Measurements from ENCODE around the gene PRSS8. TPM values are rescaled to one million over a fixed set of nuclear protein-coding genes. Genes with fewer than 3 reads are reported as not detected.

The PRSS8 gene
- total RNA-seq, 1 donor from 2014 or later: 3.8 TPM

DNA sequence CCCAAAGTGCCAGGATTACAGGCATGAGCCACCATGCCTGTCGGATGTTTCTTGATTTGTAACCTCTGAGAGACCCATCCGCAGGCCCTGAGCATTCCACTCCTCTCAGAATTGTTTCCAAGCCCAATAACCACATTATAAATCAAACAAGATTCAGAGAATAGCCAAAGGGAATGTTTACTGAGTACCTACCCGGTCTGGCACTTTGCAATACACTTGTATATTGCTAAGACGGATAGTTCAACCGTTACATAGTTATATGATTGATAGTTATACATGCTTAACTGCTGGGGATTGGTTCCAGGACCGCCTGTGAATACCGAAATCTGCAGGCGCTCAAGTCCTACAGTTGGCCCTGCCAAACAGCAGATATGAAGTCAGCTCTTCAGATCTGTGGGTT is 21.1 kb downstream of the PRSS8 start:
- Mint-ChIP-seq H3K4me1 (ENCODE audit: unreplicated experiment) (peaks cover 18% of the 10 kb centered on the region), H3K36me3 (ENCODE audit: low read depth, unreplicated experiment) (peaks cover 29% of the 10 kb centered on the region), H3K9me3 (ENCODE audit: unreplicated experiment) (no peaks in the 10 kb centered on the region), H3K27ac (ENCODE audit: unreplicated experiment) (peak overlapping the region; percentile 83), H3K4me3 (ENCODE audit: unreplicated experiment) (no peak overlapping the region), H3K27me3 (ENCODE audit: unreplicated experiment) (peaks cover 22% of the 10 kb centered on the region)
- TF ChIP-seq, protein P1, sequence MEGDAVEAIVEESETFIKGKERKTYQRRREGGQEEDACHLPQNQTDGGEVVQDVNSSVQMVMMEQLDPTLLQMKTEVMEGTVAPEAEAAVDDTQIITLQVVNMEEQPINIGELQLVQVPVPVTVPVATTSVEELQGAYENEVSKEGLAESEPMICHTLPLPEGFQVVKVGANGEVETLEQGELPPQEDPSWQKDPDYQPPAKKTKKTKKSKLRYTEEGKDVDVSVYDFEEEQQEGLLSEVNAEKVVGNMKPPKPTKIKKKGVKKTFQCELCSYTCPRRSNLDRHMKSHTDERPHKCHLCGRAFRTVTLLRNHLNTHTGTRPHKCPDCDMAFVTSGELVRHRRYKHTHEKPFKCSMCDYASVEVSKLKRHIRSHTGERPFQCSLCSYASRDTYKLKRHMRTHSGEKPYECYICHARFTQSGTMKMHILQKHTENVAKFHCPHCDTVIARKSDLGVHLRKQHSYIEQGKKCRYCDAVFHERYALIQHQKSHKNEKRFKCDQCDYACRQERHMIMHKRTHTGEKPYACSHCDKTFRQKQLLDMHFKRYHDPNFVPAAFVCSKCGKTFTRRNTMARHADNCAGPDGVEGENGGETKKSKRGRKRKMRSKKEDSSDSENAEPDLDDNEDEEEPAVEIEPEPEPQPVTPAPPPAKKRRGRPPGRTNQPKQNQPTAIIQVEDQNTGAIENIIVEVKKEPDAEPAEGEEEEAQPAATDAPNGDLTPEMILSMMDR (IDR thresholded peaks at IDR 0.05; ENCODE audit: unreplicated experiment): no peak
- DNase-seq (ENCODE audit: low spot score): no peak

DNA sequence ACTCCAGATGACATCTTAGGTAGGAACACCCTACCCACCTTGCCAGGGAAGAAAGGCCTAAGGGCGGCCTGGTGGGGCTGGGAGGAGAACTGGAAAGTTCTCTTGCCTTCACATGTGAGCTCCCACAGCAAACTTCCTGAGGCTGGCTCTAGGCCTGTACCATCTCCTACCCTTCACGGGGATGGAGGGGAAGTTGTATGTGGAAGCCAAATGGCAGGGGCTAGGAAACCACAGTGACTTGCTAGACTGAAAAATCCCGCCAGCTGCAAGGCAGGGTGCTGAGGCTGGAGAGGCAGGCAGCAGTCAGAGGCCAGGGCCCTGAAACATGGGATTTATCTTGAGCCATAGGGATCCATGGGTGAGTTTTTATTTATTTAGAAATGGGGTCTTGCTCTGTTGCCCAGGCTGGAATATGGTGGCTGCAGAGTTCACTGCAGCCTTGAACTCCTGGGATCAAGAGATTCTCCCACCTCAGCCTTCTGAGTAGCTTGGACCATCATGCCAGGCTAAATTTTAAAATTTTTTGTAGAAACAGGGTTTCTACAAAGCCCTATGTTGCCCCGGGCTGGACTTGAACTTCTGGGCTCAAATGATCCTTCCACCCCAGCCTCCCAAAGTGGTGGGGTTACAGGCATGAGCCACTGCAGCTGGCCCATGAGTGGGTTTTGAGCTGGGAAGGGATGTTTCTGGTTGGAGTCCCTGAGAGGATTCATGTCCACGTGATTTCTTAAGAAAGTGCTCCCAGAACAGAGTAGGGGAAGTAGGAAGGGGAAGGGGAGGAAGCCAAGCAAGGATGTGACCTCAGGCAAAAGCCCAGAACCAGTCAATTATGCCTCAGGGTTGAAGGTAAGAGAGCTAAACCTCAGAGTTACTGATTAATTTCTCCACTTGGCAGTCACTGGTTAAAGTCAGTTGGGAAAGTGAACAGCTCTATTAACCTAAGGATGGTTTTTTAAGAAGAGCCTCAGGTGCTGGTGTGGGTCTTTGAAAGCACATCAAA is 22.1 kb downstream of the PRSS8 start:
- TF ChIP-seq, protein P1 (IDR thresholded peaks at IDR 0.05; ENCODE audit: unreplicated experiment): no peak
- DNase-seq (ENCODE audit: low spot score): no peak
- Mint-ChIP-seq H3K9me3 (ENCODE audit: unreplicated experiment) (no peaks in the 10 kb centered on the region), H3K27ac (ENCODE audit: unreplicated experiment) (peak overlapping the region; percentile 91), H3K27me3 (ENCODE audit: unreplicated experiment) (peaks cover 22% of the 10 kb centered on the region), H3K36me3 (ENCODE audit: low read depth, unreplicated experiment) (peaks cover 27% of the 10 kb centered on the region), H3K4me3 (ENCODE audit: unreplicated experiment) (no peak overlapping the region), H3K4me1 (ENCODE audit: unreplicated experiment) (peaks cover 17% of the 10 kb centered on the region)

DNA sequence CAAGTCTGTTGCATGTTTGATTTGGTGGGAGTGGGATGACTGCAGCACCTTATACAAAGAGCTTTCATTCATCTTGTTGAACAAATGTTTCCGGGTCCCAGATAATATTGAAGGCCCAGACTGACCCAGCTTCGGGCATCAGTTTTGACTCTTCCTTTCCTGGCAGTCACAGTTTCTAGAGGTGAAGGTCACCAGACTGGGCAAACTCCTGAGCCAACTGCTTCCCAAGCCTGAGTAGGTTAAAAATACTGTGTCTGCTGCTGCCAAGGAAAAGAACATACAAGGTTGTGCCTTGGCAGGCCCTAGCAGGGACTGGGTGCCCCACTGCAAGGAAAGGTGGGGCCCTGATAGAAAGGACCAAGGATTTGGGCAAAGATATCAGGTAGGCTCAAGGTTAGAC is 22.8 kb downstream of the PRSS8 start:
- Mint-ChIP-seq H3K4me1 (ENCODE audit: unreplicated experiment) (peaks cover 14% of the 10 kb centered on the region), H3K36me3 (ENCODE audit: low read depth, unreplicated experiment) (peaks cover 25% of the 10 kb centered on the region), H3K27ac (ENCODE audit: unreplicated experiment) (no peak overlapping the region), H3K4me3 (ENCODE audit: unreplicated experiment) (no peak overlapping the region), H3K27me3 (ENCODE audit: unreplicated experiment) (peaks cover 20% of the 10 kb centered on the region), H3K9me3 (ENCODE audit: unreplicated experiment) (no peaks in the 10 kb centered on the region)
- no peak for DNase-seq (ENCODE audit: low spot score)
- TF ChIP-seq, protein P1 (IDR thresholded peaks at IDR 0.05; ENCODE audit: unreplicated experiment): no peak

DNA sequence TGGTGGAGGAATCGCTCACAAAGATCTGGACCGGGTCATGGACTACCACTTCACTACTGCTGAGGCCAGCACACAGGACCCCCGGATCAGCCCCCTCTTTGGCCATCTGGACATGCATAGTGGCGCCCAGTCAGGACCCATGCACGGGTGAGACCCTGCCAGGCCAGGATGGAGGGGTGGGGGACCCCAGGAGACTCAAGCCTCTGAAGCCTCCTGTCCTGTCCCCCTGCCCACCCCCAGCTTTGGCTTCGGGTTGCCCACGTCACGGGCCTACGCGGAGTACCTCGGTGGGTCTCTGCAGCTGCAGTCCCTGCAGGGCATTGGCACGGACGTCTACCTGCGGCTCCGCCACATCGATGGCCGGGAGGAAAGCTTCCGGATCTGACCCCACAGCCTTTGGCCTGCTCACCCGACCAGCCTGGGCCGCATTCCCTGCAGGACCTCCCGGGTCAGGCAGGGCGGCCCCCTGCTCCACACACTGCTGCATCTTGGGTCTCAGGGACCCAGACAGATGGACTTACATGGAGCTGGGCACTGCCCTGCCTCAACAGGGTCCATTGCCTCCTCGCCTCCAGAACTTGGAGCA is 23.6 kb downstream of the PRSS8 start:
- no peaks in the 10 kb centered on the region for H3K9me3 Mint-ChIP-seq (ENCODE audit: unreplicated experiment)
- H3K36me3 Mint-ChIP-seq (ENCODE audit: low read depth, unreplicated experiment): peaks cover 28% of the 10 kb centered on the region
- H3K4me3 Mint-ChIP-seq (ENCODE audit: unreplicated experiment): peak overlapping the region; percentile 23
- DNase-seq (ENCODE audit: low spot score): no peak
- TF ChIP-seq, protein P1 (IDR thresholded peaks at IDR 0.05; ENCODE audit: unreplicated experiment): no peak
- H3K4me1 Mint-ChIP-seq (ENCODE audit: unreplicated experiment): peaks cover 16% of the 10 kb centered on the region
- peaks cover 27% of the 10 kb centered on the region for H3K27me3 Mint-ChIP-seq (ENCODE audit: unreplicated experiment)
- H3K27ac Mint-ChIP-seq (ENCODE audit: unreplicated experiment): no peak overlapping the region

All from endothelial cell (in vitro differentiated cells).